Measurements from ENCODE around the gene CAPN13.

DNA sequence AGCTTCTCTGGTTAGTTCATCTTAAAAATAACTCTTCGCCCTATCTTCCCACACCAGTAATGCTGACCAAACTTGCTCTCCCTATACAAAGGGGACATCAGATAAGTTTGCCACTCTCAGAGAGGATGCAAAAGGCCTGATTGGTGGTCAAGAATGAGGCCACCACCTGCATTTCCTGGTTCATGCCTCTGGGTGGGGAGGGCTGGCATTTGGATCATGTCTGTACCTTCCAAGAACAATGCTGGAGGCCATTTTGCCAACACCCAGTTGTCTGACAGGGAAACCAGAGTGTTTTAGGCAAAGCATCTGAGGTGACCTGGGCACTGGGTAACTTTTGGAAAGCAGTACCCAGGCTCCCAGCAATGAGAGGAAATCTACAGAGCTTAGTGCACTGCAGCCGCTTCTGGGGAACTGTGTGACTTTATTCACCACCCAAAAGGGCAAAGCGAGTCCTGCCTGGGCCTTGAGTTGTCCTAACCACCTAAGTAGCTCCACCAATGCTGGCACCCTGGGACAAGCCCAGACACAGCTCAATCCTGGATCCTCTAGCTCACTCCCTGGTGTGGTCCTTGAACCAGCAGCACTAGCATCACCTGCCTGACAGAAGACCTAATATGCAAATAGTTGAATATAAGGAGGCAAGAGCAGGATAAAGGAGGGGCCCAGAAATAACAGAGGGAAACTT, 35.1 kb downstream of the CAPN13 start:
- TF ChIP-seq, protein P1, sequence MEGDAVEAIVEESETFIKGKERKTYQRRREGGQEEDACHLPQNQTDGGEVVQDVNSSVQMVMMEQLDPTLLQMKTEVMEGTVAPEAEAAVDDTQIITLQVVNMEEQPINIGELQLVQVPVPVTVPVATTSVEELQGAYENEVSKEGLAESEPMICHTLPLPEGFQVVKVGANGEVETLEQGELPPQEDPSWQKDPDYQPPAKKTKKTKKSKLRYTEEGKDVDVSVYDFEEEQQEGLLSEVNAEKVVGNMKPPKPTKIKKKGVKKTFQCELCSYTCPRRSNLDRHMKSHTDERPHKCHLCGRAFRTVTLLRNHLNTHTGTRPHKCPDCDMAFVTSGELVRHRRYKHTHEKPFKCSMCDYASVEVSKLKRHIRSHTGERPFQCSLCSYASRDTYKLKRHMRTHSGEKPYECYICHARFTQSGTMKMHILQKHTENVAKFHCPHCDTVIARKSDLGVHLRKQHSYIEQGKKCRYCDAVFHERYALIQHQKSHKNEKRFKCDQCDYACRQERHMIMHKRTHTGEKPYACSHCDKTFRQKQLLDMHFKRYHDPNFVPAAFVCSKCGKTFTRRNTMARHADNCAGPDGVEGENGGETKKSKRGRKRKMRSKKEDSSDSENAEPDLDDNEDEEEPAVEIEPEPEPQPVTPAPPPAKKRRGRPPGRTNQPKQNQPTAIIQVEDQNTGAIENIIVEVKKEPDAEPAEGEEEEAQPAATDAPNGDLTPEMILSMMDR (conservative IDR thresholded peaks at IDR 0.05; ENCODE audit: low read depth, low read length), result no peak
- TF ChIP-seq CEBPB (IDR thresholded peaks at IDR 0.05; ENCODE audit: low read depth, low read length) (no peak), SMC3 (IDR thresholded peaks at IDR 0.05; ENCODE audit: low read depth, low read length) (no peak), POLR2A (IDR thresholded peaks at IDR 0.05; ENCODE audit: low read depth, low read length) (no peak), RAD21 (IDR thresholded peaks at IDR 0.05; ENCODE audit: low read length) (no peak), RFX5 (IDR thresholded peaks at IDR 0.05; ENCODE audit: low read depth, low read length) (no peak), RCOR1 (IDR thresholded peaks at IDR 0.05; ENCODE audit: insufficient replicate concordance, low read length) (no peak)
- TF ChIP-seq, protein P2, sequence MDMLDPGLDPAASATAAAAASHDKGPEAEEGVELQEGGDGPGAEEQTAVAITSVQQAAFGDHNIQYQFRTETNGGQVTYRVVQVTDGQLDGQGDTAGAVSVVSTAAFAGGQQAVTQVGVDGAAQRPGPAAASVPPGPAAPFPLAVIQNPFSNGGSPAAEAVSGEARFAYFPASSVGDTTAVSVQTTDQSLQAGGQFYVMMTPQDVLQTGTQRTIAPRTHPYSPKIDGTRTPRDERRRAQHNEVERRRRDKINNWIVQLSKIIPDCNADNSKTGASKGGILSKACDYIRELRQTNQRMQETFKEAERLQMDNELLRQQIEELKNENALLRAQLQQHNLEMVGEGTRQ (IDR thresholded peaks at IDR 0.05; ENCODE audit: low read depth, low read length), result no peak
